ES-I3 (cell line): Measurements from ENCODE around the gene KIN.

Experiments used
- H3K36me3 ChIP-seq: 2 replicates; pipeline ENCODE4 v1.6.1; 2013; ENCODE audit warnings: mild to moderate bottlenecking, low read length, control low read depth, moderate library complexity; ENCODE audit not compliant: insufficient read depth
- H3K4me1 ChIP-seq: 2 replicates; pipeline ENCODE4 v1.6.1; 2013; ENCODE audit warnings: mild to moderate bottlenecking, control low read depth, low read length; ENCODE audit not compliant: insufficient read depth
- H3K9ac ChIP-seq: 2 replicates; pipeline ENCODE4 v1.6.1; 2013; ENCODE audit warnings: low read depth, mild to moderate bottlenecking, low read length, moderate library complexity
- H3K9me3 ChIP-seq: 2 replicates; pipeline ENCODE4 v1.6.1; 2013; ENCODE audit warnings: mild to moderate bottlenecking, low read length, moderate library complexity; ENCODE audit not compliant: control insufficient read depth, insufficient read depth

Gene KIN

GRCh38 chr10:7811000-7811399 lies 23.2 kb upstream of the KIN start:
- H3K9me3 ChIP-seq, result no peaks in the 10 kb centered on the region
- H3K36me3 ChIP-seq, result peaks cover 8% of the 10 kb centered on the region
- no peak overlapping the region for H3K9ac ChIP-seq
- no peaks in the 10 kb centered on the region for H3K4me1 ChIP-seq

GRCh38 chr10:7810443-7810842 lies 22.6 kb upstream of the KIN start:
- Histone ChIP-seq H3K4me1 (no peaks in the 10 kb centered on the region), H3K36me3 (peaks cover 8% of the 10 kb centered on the region), H3K9me3 (no peaks in the 10 kb centered on the region), H3K9ac (no peak overlapping the region)

- Histone ChIP-seq H3K9me3 (no peaks in the 10 kb centered on the region), H3K4me1 (no peaks in the 10 kb centered on the region), H3K9ac (no peak overlapping the region), H3K36me3 (peaks cover 21% of the 10 kb centered on the region)
Observed at GRCh38 chr10:7808686-7809267, 21.0 kb upstream of the KIN start.

- Histone ChIP-seq H3K4me1 (no peaks in the 10 kb centered on the region), H3K9ac (no peak overlapping the region), H3K36me3 (peaks cover 39% of the 10 kb centered on the region), H3K9me3 (no peaks in the 10 kb centered on the region)
Observed at GRCh38 chr10:7804741-7805140, 16.9 kb upstream of the KIN start.

- H3K9ac ChIP-seq, result no peak overlapping the region
- peaks cover 44% of the 10 kb centered on the region for H3K36me3 ChIP-seq
- no peaks in the 10 kb centered on the region for H3K4me1 ChIP-seq
- no peaks in the 10 kb centered on the region for H3K9me3 ChIP-seq
Observed at GRCh38 chr10:7804216-7804615, 16.4 kb upstream of the KIN start.

- no peaks in the 10 kb centered on the region for H3K4me1 ChIP-seq
- H3K36me3 ChIP-seq, result peaks cover 45% of the 10 kb centered on the region
- H3K9me3 ChIP-seq, result no peaks in the 10 kb centered on the region
- no peak overlapping the region for H3K9ac ChIP-seq
Observed at GRCh38 chr10:7802606-7803005, 14.8 kb upstream of the KIN start.

GRCh38 chr10:7797582-7797981 lies 9.8 kb upstream of the KIN start:
- Histone ChIP-seq H3K9ac (no peak overlapping the region), H3K36me3 (peaks cover 24% of the 10 kb centered on the region), H3K4me1 (no peaks in the 10 kb centered on the region), H3K9me3 (no peaks in the 10 kb centered on the region)

GRCh38 chr10:7795605-7796004 lies 7.8 kb upstream of the KIN start:
- Histone ChIP-seq H3K36me3 (peaks cover 17% of the 10 kb centered on the region), H3K4me1 (no peaks in the 10 kb centered on the region), H3K9ac (no peak overlapping the region), H3K9me3 (no peaks in the 10 kb centered on the region)

GRCh38 chr10:7794251-7795026 lies 6.6 kb upstream of the KIN start:
- H3K9me3 ChIP-seq, result no peaks in the 10 kb centered on the region
- no peaks in the 10 kb centered on the region for H3K4me1 ChIP-seq
- H3K9ac ChIP-seq, result no peak overlapping the region
- peaks cover 11% of the 10 kb centered on the region for H3K36me3 ChIP-seq

- H3K36me3 ChIP-seq, result peaks cover 5% of the 10 kb centered on the region
- no peak overlapping the region for H3K9ac ChIP-seq
- no peaks in the 10 kb centered on the region for H3K9me3 ChIP-seq
- no peaks in the 10 kb centered on the region for H3K4me1 ChIP-seq
Observed at GRCh38 chr10:7792541-7792940, 4.7 kb upstream of the KIN start.

GRCh38 chr10:7789390-7789789 lies 1.6 kb upstream of the KIN start:
- H3K9ac ChIP-seq, result peak overlapping the region; percentile 99; the same call in 1 of the 2 replicates
- H3K36me3 ChIP-seq, result no peaks in the 10 kb centered on the region; the same call in 1 of the 2 replicates
- H3K4me1 ChIP-seq, result no peaks in the 10 kb centered on the region
- no peaks in the 10 kb centered on the region for H3K9me3 ChIP-seq

- H3K9me3 ChIP-seq, result no peaks in the 10 kb centered on the region
- peak overlapping the region; percentile 99 for H3K9ac ChIP-seq
- H3K36me3 ChIP-seq, result no peaks in the 10 kb centered on the region; the same call in 1 of the 2 replicates
- H3K4me1 ChIP-seq, result no peaks in the 10 kb centered on the region
Observed at GRCh38 chr10:7788639-7789286, 970 bp upstream of the KIN start.

GRCh38 chr10:7787150-7787856 lies 490 bp downstream of the KIN start:
- H3K9ac ChIP-seq, result peak overlapping the region; percentile 99
- H3K4me1 ChIP-seq, result no peaks in the 10 kb centered on the region
- H3K9me3 ChIP-seq, result no peaks in the 10 kb centered on the region
- no peaks in the 10 kb centered on the region; the same call in 1 of the 2 replicates for H3K36me3 ChIP-seq

- no peaks in the 10 kb centered on the region; the same call in 1 of the 2 replicates for H3K36me3 ChIP-seq
- H3K9me3 ChIP-seq, result no peaks in the 10 kb centered on the region
- H3K9ac ChIP-seq, result 0 out of 2 replicates have a peak overlapping the region, but pooled peaks have one; percentile 99
- H3K4me1 ChIP-seq, result no peaks in the 10 kb centered on the region
Observed at GRCh38 chr10:7786430-7786829, 1.4 kb downstream of the KIN start.
